Neural progenitor cell (in vitro differentiated cells): Measurements from ENCODE around the gene SMC6. TPM values are rescaled to one million over a fixed set of nuclear protein-coding genes. Genes with fewer than 3 reads are reported as not detected.

Source experiments
- DNase-seq: peaks from one replicate; pipeline ENCODE4 v3.0.0-alpha.2; 2016; ENCODE audit warnings: low spot score
- H2AFZ ChIP-seq: fragments of 200-600 bp; sonication (generic); replicated peaks from 2 replicates; pipeline ENCODE4 v1.6.1; 2016; ENCODE audit warnings: antibody characterized with exemption
- H3F3A ChIP-seq: fragments of 200-600 bp; sonication (generic); 2 replicates; pipeline ENCODE4 v1.6.1; 2016; ENCODE audit warnings: antibody characterized with exemption, low read depth
- H3K27ac ChIP-seq: fragments of 200-600 bp; sonication (generic); 2 replicates; pipeline ENCODE4 v1.5.1; 2016; ENCODE audit warnings: mild to moderate bottlenecking
- H3K27me3 ChIP-seq: fragments of 200-600 bp; sonication (generic); 2 replicates; pipeline ENCODE4 v1.6.1; 2016; ENCODE audit warnings: mild to moderate bottlenecking, moderate library complexity
- H3K36me3 ChIP-seq: fragments of 200-600 bp; sonication (generic); 2 replicates; pipeline ENCODE4 v1.5.1; 2016
- H3K4me1 ChIP-seq: fragments of 200-600 bp; sonication (generic); 2 replicates; pipeline ENCODE4 v1.6.1; 2016; ENCODE audit warnings: mixed run types
- H3K4me2 ChIP-seq: fragments of 200-600 bp; sonication (generic); 2 replicates; pipeline ENCODE4 v1.6.1; 2016
- H3K4me3 ChIP-seq: fragments of 200-600 bp; sonication (generic); 2 replicates; pipeline ENCODE4 v1.5.1; 2016
- H3K79me2 ChIP-seq: fragments of 200-600 bp; sonication (generic); 2 replicates; pipeline ENCODE4 v1.6.1; 2016; ENCODE audit warnings: low read depth
- H3K9ac ChIP-seq: fragments of 200-600 bp; sonication (generic); 2 replicates; pipeline ENCODE4 v1.6.1; 2016
- H3K9me3 ChIP-seq: fragments of 200-600 bp; sonication (generic); 2 replicates; pipeline ENCODE4 v1.5.1; 2016; ENCODE audit warnings: low read depth
- H4K20me1 ChIP-seq: fragments of 200-600 bp; sonication (generic); 2 replicates; pipeline ENCODE4 v1.6.1; 2016; ENCODE audit warnings: low read depth
- H3K27ac Mint-ChIP-seq: 3 replicates; pipeline ENCODE4 v1.8.0; 2021; ENCODE audit warnings: mixed read lengths
- H3K27me3 Mint-ChIP-seq: 2 replicates; pipeline ENCODE4 v1.8.0; 2022; ENCODE audit warnings: low read depth, mild to moderate bottlenecking, inconsistent platforms, moderate library complexity, mixed read lengths; ENCODE audit not compliant: insufficient read depth
- H3K36me3 Mint-ChIP-seq: 3 replicates; pipeline ENCODE4 v1.8.0; 2021; ENCODE audit warnings: mixed read lengths
- H3K4me1 Mint-ChIP-seq: 3 replicates; pipeline ENCODE4 v1.8.0; 2021; ENCODE audit warnings: mixed read lengths
- H3K4me3 Mint-ChIP-seq: 3 replicates; pipeline ENCODE4 v1.8.0; 2021; ENCODE audit warnings: mild to moderate bottlenecking, moderate library complexity, mixed read lengths
- H3K9me3 Mint-ChIP-seq: 3 replicates; pipeline ENCODE4 v1.8.0; 2020; ENCODE audit warnings: mixed read lengths
- CTCF ChIP-seq: fragments of 200-600 bp; sonication (generic); IDR thresholded peaks from 2 replicates; pipeline ENCODE4 v1.5.1; 2017; ENCODE audit warnings: antibody characterized with exemption, mild to moderate bottlenecking
- EZH2 ChIP-seq: fragments of 200-600 bp; sonication (generic); IDR thresholded peaks from 2 replicates; pipeline ENCODE4 v1.6.1; 2017; ENCODE audit warnings: antibody characterized with exemption, mild to moderate bottlenecking, moderate library complexity
- EZH2phosphoT487 ChIP-seq: fragments of 200-600 bp; sonication (generic); IDR thresholded peaks from 2 replicates; pipeline ENCODE4 v1.6.1; 2017; ENCODE audit warnings: antibody characterized with exemption
- total RNA-seq: library from RNA; depleted of rRNA; stranded (reverse); fragments of >200 nt; gene quantifications from 2 replicates; pipeline ENCODE4 v1.2.3, GENCODE V29; 2015; ENCODE audit warnings: low replicate concordance

SMC6 gene
- total RNA-seq, 1 donor from 2014 or later, result 56.8 TPM

DNA sequence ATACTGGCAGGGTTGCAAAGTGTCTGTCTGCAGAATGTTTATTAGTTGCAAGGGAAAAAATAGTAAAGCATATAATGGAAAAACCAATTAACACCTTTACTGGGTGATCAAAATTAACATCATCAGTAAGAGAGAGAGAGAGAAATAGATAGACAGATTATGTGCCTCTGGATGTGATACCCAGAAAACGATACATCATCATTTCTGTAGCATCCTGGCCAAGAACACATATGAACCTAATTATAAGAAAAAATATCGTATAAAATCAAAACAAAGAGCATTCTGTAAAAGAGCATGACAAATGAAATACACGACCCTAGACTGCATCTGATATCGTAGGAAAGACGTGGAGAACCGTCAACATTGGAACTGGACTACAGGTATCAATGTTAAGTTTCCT lies 64.6 kb downstream of the SMC6 start:
- no peak overlapping the region for H3K4me2 ChIP-seq
- H3K4me1 Mint-ChIP-seq, result no peaks in the 10 kb centered on the region
- peaks cover 27% of the 10 kb centered on the region for H3K36me3 Mint-ChIP-seq
- H3K9me3 Mint-ChIP-seq, result peaks cover 2% of the 10 kb centered on the region
- no peaks in the 10 kb centered on the region for H3K4me1 ChIP-seq
- no peak overlapping the region for H3K4me3 Mint-ChIP-seq
- H4K20me1 ChIP-seq, result no peaks in the 10 kb centered on the region
- no peak for DNase-seq
- H3K27ac ChIP-seq, result no peak overlapping the region
- peaks cover 4% of the 10 kb centered on the region for H3K36me3 ChIP-seq
- H3F3A ChIP-seq, result no peaks in the 10 kb centered on the region
- H3K9ac ChIP-seq, result no peak overlapping the region
- no peaks in the 10 kb centered on the region for H3K27me3 Mint-ChIP-seq
- H2AFZ ChIP-seq, result no peak overlapping the region
- H3K79me2 ChIP-seq, result peaks cover 5% of the 10 kb centered on the region
- TF ChIP-seq CTCF, result no peak
- no peak for TF ChIP-seq EZH2phosphoT487
- TF ChIP-seq EZH2, result no peak
- no peak overlapping the region for H3K4me3 ChIP-seq
- no peaks in the 10 kb centered on the region for H3K9me3 ChIP-seq
- no peaks in the 10 kb centered on the region for H3K27me3 ChIP-seq
- H3K27ac Mint-ChIP-seq, result no peak overlapping the region

DNA sequence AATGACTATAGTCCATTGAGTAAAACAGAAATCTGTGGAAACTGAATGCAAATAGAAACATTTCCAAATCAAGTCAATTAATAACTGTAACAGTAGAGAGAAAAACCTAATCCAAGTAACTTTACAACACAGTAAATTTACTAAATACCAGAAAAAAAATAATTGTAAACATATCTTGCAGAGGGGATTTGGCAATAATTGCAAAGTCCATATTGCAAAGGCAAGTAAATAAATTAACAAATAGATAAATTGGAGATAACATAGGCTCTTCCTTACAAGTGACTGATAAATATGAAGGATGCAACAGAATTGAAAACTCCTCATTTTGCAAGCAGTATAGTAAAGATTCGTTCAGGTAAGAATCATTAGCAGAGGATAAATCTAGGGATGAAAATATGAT lies 65.0 kb downstream of the SMC6 start:
- Histone ChIP-seq H3K9me3 (no peaks in the 10 kb centered on the region), H3K79me2 (peaks cover 5% of the 10 kb centered on the region), H3F3A (no peaks in the 10 kb centered on the region), H3K9ac (no peak overlapping the region), H3K4me2 (no peak overlapping the region), H3K27me3 (no peaks in the 10 kb centered on the region), H3K4me3 (no peak overlapping the region), H2AFZ (no peak overlapping the region), H4K20me1 (no peaks in the 10 kb centered on the region), H3K36me3 (peaks cover 4% of the 10 kb centered on the region), H3K4me1 (no peaks in the 10 kb centered on the region), H3K27ac (no peak overlapping the region)
- Mint-ChIP-seq H3K27ac (no peak overlapping the region), H3K4me1 (peaks cover 3% of the 10 kb centered on the region), H3K36me3 (peaks cover 28% of the 10 kb centered on the region), H3K9me3 (peaks cover 2% of the 10 kb centered on the region), H3K27me3 (no peaks in the 10 kb centered on the region), H3K4me3 (no peak overlapping the region)
- no peak for DNase-seq
- TF ChIP-seq CTCF (no peak), EZH2phosphoT487 (no peak)

- no peaks in the 10 kb centered on the region for H3K27me3 Mint-ChIP-seq
- Histone ChIP-seq H3K27me3 (no peaks in the 10 kb centered on the region), H2AFZ (no peak overlapping the region), H3K9ac (no peak overlapping the region), H3K4me3 (no peak overlapping the region), H3K9me3 (no peaks in the 10 kb centered on the region), H3F3A (no peaks in the 10 kb centered on the region), H3K27ac (no peak overlapping the region), H3K79me2 (no peaks in the 10 kb centered on the region), H4K20me1 (no peaks in the 10 kb centered on the region), H3K4me2 (no peak overlapping the region), H3K36me3 (peaks cover 4% of the 10 kb centered on the region), H3K4me1 (no peaks in the 10 kb centered on the region)
- peaks cover 20% of the 10 kb centered on the region for H3K36me3 Mint-ChIP-seq
- H3K27ac Mint-ChIP-seq, result peak overlapping the region; percentile 42
- no peak overlapping the region for H3K4me3 Mint-ChIP-seq
- peaks cover 4% of the 10 kb centered on the region for H3K4me1 Mint-ChIP-seq
- no peak for DNase-seq
- no peaks in the 10 kb centered on the region for H3K9me3 Mint-ChIP-seq
- TF ChIP-seq EZH2phosphoT487 (no peak), EZH2 (no peak), CTCF (no peak)
Observed at GRCh38 chr2:17683981-17684380, 69.6 kb downstream of the SMC6 start.
